C4-2B (cell line): ENCODE data around the gene KCNJ14.

Source experiments
- ZFX ChIP-seq: fragments of 450-650 bp; IDR thresholded peaks from 2 replicates; pipeline ENCODE4 v1.6.1; 2017
- TF ChIP-seq, protein P1 (sequence below): fragments of 450-650 bp; conservative IDR thresholded peaks from 2 replicates; pipeline ENCODE4 v1.5.1; 2017; ENCODE audit warnings: mild to moderate bottlenecking

DNA sequence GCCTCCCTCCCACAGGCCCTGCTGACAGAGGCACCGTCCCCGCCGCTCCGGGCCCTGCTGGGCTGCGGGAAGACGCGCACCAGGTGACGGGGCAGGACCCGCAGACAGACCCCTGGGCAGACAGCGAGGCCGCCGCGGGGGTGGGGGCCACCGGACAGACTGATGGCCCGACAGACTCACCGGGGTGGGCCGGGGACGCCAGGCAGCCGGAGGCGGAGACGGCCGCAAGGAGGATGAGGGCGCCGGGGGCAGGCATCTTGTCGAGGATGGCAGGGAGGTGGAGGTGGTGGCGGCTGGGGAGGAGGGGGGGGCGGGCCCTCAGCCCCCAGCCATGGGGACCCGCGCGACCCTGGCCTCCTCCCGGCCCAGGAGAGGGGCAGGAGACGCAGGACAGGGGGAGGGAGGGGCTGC is 56.0 kb downstream of the KCNJ14 start:
- TF ChIP-seq, protein P1, sequence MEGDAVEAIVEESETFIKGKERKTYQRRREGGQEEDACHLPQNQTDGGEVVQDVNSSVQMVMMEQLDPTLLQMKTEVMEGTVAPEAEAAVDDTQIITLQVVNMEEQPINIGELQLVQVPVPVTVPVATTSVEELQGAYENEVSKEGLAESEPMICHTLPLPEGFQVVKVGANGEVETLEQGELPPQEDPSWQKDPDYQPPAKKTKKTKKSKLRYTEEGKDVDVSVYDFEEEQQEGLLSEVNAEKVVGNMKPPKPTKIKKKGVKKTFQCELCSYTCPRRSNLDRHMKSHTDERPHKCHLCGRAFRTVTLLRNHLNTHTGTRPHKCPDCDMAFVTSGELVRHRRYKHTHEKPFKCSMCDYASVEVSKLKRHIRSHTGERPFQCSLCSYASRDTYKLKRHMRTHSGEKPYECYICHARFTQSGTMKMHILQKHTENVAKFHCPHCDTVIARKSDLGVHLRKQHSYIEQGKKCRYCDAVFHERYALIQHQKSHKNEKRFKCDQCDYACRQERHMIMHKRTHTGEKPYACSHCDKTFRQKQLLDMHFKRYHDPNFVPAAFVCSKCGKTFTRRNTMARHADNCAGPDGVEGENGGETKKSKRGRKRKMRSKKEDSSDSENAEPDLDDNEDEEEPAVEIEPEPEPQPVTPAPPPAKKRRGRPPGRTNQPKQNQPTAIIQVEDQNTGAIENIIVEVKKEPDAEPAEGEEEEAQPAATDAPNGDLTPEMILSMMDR: no peak
- no peak for TF ChIP-seq ZFX
